ENCODE results near the gene DDX47.
"Not testable (repeated sequence)": the region's sequence is repeated elsewhere in the genome, so short reads cannot be mapped to it uniquely, and the experiment has no call there.

DNA sequence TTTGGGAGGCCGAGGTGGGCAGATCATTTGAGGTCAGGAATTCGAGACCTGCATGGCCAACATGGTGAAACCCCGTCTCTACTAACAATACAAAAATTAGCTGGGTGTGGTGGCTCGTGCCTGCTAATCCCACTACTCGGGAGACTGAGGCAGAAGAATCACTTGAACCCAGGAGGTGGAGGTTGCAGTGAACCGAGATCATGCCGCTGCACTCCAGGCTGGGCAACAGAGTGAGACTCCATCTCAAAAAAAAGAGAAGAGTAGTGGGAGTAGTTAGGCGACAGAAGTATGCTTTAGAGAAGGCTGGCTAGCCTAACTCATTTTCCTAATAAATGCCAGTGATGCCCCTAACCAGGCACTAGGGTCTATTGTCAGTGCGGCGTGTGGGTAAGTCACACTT is 26.3 kb downstream of the DDX47 start:
- TF ChIP-seq, protein P1, sequence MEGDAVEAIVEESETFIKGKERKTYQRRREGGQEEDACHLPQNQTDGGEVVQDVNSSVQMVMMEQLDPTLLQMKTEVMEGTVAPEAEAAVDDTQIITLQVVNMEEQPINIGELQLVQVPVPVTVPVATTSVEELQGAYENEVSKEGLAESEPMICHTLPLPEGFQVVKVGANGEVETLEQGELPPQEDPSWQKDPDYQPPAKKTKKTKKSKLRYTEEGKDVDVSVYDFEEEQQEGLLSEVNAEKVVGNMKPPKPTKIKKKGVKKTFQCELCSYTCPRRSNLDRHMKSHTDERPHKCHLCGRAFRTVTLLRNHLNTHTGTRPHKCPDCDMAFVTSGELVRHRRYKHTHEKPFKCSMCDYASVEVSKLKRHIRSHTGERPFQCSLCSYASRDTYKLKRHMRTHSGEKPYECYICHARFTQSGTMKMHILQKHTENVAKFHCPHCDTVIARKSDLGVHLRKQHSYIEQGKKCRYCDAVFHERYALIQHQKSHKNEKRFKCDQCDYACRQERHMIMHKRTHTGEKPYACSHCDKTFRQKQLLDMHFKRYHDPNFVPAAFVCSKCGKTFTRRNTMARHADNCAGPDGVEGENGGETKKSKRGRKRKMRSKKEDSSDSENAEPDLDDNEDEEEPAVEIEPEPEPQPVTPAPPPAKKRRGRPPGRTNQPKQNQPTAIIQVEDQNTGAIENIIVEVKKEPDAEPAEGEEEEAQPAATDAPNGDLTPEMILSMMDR (IDR thresholded peaks at IDR 0.05; ENCODE audit: low read depth, low read length), result not testable (repeated sequence)
- TF ChIP-seq EZH2phosphoT487 (IDR thresholded peaks at IDR 0.05; ENCODE audit: low read depth), result not testable (repeated sequence)

All from OCI-LY3 (cell line).